ENCODE measurements around the gene LIX1. TPM values are rescaled to one million over a fixed set of nuclear protein-coding genes. Genes with fewer than 3 reads are reported as not detected.

The LIX1 gene
- total and polyA plus RNA-seq, 2 of the 8 experiments (the other 6 are each of a cell fraction or from before 2014, with no cell fraction given) = 0.26 to 0.45 TPM

DNA sequence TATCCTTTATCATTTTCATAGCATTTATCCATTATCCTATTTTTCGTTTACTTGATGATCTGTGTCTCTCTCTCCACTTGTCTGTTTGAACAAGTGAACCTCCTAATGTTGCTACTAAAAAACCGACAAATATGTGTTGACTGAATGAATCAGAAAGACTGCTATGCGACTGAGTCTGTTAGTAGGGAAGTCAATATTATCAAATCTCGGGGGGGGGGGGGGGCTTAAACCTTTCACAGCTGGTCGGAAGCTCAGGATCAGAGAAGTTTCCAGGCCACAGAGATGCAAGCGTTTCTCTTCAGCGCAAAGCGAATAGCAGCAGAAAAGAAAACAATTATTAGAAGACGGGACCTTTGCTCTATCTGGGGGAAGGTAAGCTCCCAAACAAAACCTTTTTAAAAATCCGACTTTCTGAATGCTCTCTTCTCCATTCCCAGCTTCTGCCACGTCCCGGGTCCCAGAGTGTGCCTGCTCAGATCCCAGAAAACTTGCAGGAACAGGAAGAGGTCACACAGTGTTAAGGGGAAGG lies 40.2 kb upstream of the LIX1 start:
- H3K4me3 ChIP-seq (ENCODE audit: extremely low read depth in 1 of 4, insufficient read depth in 2 of 4, low read depth in 3 of 4, low read length in 4 of 4) = peak overlapping the region; percentile 93 to 97 (median 96)
- ChIA-PET POLR2A (ENCODE audit: partially characterized antibody) (interaction anchor here (0.6 to 1.1 kb wide), 4 partner anchors 9 to 438 kb away, joined by 3 to 5 read pairs (median 3); no protein-coding TSS in a partner anchor), CTCF (ENCODE audit: partially characterized antibody) (interaction anchor here (1.0 kb wide), 1 partner anchor 12 kb away, joined by 3 read pairs; no protein-coding TSS in a partner anchor)
- peaks cover 0 to 8% (median 6%) of the 10 kb centered on the region in 4 experiments; a peak in 5 of 7 replicates for H3K27me3 ChIP-seq (replicated peaks in 1 of 4; ENCODE audit: control insufficient read depth in 3 of 4, extremely low read depth in 1 of 4, insufficient read depth in 3 of 4, low read length in 3 of 4)
- H2BK5ac ChIP-seq (ENCODE audit: low read depth, low read length) = peak overlapping the region; percentile 77; the same call in 1 of the 2 replicates
- peaks cover 0 to 33% of the 10 kb centered on the region in 2 experiments; a peak in 3 of 4 replicates for H3K79me2 ChIP-seq (ENCODE audit: control insufficient read depth in 1 of 2, insufficient read depth in 2 of 2, low read length in 2 of 2)
- H3K23me2 ChIP-seq (ENCODE audit: low read depth, low read length) = 0 out of 2 replicates have a peak, but pooled peaks cover 6% of the 10 kb centered on the region
- no peak overlapping the region for H2AK5ac ChIP-seq (ENCODE audit: low read depth, low read length)
- H3K56ac ChIP-seq (replicated peaks; ENCODE audit: insufficient read length, low read depth, low read length) = no peak overlapping the region
- peaks cover 1 to 22% (median 11%) of the 10 kb centered on the region in 4 experiments; a peak in 7 of 8 replicates for H3K36me3 ChIP-seq (ENCODE audit: control insufficient read depth in 2 of 4, insufficient read depth in 4 of 4, low read length in 3 of 4)
- no peak for FAIRE-seq
- no peak overlapping the region for H3K23ac ChIP-seq (ENCODE audit: insufficient read length)
- no peak overlapping the region for H3K14ac ChIP-seq (ENCODE audit: insufficient read length)
- no peaks in the 10 kb centered on the region for H3K9me3 ChIP-seq (ENCODE audit: insufficient read depth in 2 of 2, low read depth in 1 of 2, low read length in 1 of 2)
- H2BK15ac ChIP-seq (ENCODE audit: low read length) = no peak overlapping the region
- WGBS, 2 experiments (ENCODE audit: extremely low coverage in 1 of 2, insufficient coverage in 1 of 2, insufficient read length in 1 of 2, insufficient replicate concordance in 2 of 2, low coverage in 1 of 2, low lambda C conversion rate in 2 of 2, missing lambda C conversion rate in 1 of 2) = 3% methylated on average over 12 of the region's 12 CpGs; no CpG with 5 or more reads in 1 of the 2 experiments
- peak overlapping the region; percentile 90; the same call in 1 of the 2 replicates for H4K8ac ChIP-seq (ENCODE audit: extremely low read depth, insufficient read depth, low read length)
- H2BK120ac ChIP-seq (replicated peaks; ENCODE audit: low read depth, low read length) = no peak overlapping the region
- TF ChIP-seq, protein P1, sequence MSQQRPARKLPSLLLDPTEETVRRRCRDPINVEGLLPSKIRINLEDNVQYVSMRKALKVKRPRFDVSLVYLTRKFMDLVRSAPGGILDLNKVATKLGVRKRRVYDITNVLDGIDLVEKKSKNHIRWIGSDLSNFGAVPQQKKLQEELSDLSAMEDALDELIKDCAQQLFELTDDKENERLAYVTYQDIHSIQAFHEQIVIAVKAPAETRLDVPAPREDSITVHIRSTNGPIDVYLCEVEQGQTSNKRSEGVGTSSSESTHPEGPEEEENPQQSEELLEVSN (IDR thresholded peaks at IDR 0.05) = no peak
- TF ChIP-seq SIN3A (conservative IDR thresholded peaks at IDR 0.05 in 1 of 2, IDR thresholded peaks at IDR 0.05 in 1 of 2; ENCODE audit: low read depth in 1 of 2, low read length in 2 of 2) = peak in 1 of 2 experiments; percentile 12; a peak in 1 of 4 replicates
- no peak for TF ChIP-seq POLR2A (IDR thresholded peaks at IDR 0.05; ENCODE audit: control extremely low read depth in 1 of 2, low read depth in 2 of 2, low read length in 2 of 2)
- no peak overlapping the region for H3K18ac ChIP-seq (ENCODE audit: extremely low read depth, low read length)
- no peak overlapping the region for H2BK20ac ChIP-seq (ENCODE audit: low read length)
- peak overlapping the region; percentile 91 for H3K27ac ChIP-seq (ENCODE audit: low read depth, low read length)
- H3K4me1 ChIP-seq (replicated peaks in 1 of 4; ENCODE audit: control insufficient read depth in 3 of 4, insufficient read depth in 4 of 4, low read length in 3 of 4) = peaks cover 0 to 4% (median 0%) of the 10 kb centered on the region in 4 experiments; a peak in 1 of 7 replicates
- peak overlapping the region; percentile 68 for H4K91ac ChIP-seq (replicated peaks; ENCODE audit: insufficient read length, low read length)
- DNase-seq (ENCODE audit: low read depth in 1 of 2, low spot score in 2 of 2) = no peak
- no peak overlapping the region for H3K4ac ChIP-seq (replicated peaks; ENCODE audit: insufficient read length, low read depth, low read length)
- H4K20me1 ChIP-seq (replicated peaks in 1 of 2; ENCODE audit: control insufficient read depth in 1 of 2, insufficient read depth in 2 of 2, low read length in 2 of 2) = no peaks in the 10 kb centered on the region
- peak overlapping the region; percentile 68 to 77 for H3K4me2 ChIP-seq (ENCODE audit: insufficient read depth in 1 of 2, low read depth in 2 of 2, low read length in 2 of 2)
- H3K9ac ChIP-seq (replicated peaks in 1 of 4; ENCODE audit: extremely low read depth in 1 of 4, low read depth in 3 of 4, low read length in 3 of 4) = peak overlapping the region; percentile 83 to 98 (median 86)
- H2BK12ac ChIP-seq (ENCODE audit: low read depth, low read length) = no peak overlapping the region
- H4K5ac ChIP-seq (ENCODE audit: insufficient read length, low read depth, low read length) = peak overlapping the region; percentile 87
- H2AFZ ChIP-seq (ENCODE audit: low read length) = peak overlapping the region; percentile 96
- no peaks in the 10 kb centered on the region for H3K79me1 ChIP-seq (ENCODE audit: low read depth, low read length)
